ENCODE results near the gene ERC2.

ERC2 gene

DNA sequence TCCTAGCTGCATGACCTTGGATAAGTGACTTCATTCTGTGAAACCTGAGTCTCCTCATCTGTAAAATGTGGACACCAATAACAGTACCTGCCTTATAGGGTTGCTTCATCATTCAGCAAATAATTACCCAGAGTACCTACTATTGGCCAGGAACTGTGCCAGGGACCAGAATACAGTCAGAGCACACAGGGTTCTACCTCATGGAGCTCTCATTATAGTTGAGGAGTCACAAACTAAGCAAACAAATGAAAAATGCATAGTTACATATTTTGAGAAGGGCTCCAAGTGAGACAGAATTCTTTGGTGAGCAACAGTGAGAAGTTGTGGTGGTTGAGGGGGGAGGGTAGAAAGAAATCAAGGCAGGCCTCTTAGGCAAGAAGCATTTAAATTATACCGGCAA, 672.5 kb downstream of the ERC2 start:
- TF ChIP-seq, protein P1, sequence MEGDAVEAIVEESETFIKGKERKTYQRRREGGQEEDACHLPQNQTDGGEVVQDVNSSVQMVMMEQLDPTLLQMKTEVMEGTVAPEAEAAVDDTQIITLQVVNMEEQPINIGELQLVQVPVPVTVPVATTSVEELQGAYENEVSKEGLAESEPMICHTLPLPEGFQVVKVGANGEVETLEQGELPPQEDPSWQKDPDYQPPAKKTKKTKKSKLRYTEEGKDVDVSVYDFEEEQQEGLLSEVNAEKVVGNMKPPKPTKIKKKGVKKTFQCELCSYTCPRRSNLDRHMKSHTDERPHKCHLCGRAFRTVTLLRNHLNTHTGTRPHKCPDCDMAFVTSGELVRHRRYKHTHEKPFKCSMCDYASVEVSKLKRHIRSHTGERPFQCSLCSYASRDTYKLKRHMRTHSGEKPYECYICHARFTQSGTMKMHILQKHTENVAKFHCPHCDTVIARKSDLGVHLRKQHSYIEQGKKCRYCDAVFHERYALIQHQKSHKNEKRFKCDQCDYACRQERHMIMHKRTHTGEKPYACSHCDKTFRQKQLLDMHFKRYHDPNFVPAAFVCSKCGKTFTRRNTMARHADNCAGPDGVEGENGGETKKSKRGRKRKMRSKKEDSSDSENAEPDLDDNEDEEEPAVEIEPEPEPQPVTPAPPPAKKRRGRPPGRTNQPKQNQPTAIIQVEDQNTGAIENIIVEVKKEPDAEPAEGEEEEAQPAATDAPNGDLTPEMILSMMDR (IDR thresholded peaks at IDR 0.05; ENCODE audit: extremely low read depth, missing control alignments): no peak
- no peak for DNase-seq (ENCODE audit: low spot score)

DNA sequence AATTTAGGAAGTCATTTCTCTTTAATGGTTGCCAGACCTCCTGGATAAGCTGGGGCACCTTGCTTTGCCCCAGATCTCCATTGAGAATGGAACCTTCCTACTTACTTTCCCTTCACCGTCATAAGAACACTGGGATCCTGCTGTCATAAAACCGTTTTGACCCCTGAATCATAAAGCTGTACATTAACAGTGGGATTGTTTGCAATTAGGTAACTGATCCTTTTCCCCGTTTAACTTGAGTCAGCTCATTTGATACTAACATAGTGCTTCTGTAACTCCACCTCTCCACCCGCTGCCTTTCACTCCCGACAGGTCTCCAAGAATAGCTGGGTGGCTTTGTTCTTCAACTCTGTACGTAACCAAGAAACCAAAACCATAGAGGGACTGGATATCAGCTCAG, 673.0 kb downstream of the ERC2 start:
- DNase-seq (ENCODE audit: low spot score): no peak
- TF ChIP-seq, protein P1 (IDR thresholded peaks at IDR 0.05; ENCODE audit: extremely low read depth, missing control alignments): no peak

DNA sequence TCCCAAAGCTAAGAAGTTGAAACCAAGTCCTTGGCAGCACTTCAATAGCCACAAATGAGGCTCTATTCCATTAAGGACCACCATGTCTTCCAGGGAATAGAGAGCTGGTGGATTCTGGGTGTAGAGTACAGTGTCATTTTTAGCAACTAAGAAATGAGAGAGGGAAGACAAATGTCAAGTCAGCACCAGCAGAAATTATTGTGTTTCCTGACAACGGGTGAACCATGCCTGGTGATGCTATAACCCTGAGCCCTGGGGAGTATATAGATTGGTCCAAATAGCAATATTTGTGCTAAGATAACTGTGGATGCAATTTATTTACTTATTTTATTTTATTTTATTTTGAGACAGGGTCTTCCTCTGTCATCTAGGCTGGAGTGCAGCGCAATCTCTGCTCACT, 675.5 kb downstream of the ERC2 start:
- no peak for DNase-seq (ENCODE audit: low spot score)
- TF ChIP-seq, protein P1 (IDR thresholded peaks at IDR 0.05; ENCODE audit: extremely low read depth, missing control alignments): no peak

DNA sequence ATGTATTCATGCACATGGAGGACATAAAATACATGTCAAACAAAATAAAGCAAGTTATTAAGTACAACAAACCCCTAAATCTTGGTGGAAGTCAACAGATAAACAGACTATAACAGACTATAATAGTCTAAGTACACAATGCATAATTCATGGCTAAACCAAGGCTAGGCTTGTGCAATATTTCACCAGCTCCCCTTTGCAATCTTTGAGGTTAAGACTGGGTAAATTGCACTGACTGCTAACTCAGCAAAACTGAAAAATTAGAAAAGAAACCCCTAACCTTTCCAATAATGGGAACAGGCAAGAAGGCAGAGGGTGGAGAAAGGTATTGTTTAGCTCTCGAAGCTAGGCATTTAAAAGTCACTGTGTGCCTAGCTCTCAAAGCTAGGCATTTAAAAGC, 676.3 kb downstream of the ERC2 start:
- TF ChIP-seq, protein P1 (IDR thresholded peaks at IDR 0.05; ENCODE audit: extremely low read depth, missing control alignments): no peak
- DNase-seq (ENCODE audit: low spot score): no peak

DNA sequence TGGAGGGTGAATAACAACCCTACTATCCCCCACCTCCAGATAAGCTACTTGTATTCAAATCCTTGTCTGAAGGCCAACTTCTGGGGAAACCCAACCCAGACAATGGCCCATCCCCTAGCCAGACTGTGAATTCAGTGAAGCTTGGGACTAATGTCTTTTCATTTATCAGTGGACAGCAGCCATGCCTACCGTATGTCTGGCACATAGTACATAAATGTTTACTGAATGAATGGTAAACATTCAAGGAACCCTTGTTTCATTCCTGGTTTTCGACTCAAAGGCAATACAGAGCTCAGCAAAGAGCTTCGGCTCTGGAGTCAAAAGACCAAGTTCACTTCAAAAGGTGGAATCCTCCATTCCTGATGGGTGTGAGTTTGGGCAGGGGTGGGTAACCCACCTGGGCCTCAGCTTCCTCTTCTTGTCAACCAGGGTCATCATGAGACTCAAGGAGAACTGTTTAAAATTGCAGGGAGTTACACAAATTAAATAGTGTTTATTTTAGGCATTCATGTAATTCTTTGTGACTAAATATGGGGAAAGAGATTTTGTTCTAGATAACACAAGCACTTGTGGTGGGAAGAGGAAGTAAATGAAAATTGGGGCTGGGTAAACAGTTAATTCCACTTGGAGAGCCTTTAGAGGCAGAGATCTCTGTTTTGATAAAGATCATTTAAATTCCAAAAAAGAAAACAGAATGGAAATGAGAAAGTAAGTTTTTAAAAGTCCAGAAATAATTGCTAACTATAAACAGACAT, 677.5 kb downstream of the ERC2 start:
- no peak for DNase-seq (ENCODE audit: low spot score)
- TF ChIP-seq, protein P1 (IDR thresholded peaks at IDR 0.05; ENCODE audit: extremely low read depth, missing control alignments): no peak

DNA sequence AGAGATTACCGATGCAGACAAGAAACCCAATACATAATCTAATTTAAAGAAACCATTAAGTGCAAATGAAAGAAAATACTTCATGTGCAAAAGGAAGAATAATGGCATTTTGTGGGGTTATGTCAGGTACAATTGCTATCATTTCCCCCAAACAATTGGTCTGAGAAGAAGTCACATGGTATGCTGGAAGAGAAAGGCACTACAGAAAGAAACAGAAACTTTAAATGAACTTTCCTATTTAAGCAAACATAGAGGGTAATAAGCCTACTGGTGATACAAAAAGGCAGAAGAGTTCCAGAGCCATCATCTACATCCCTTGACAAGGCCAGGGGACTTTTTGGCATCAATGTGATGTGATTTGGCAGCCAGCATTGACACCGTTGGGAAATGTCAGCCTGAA, 678.8 kb downstream of the ERC2 start:
- no peak for DNase-seq (ENCODE audit: low spot score)
- TF ChIP-seq, protein P1 (IDR thresholded peaks at IDR 0.05; ENCODE audit: extremely low read depth, missing control alignments): no peak

DNA sequence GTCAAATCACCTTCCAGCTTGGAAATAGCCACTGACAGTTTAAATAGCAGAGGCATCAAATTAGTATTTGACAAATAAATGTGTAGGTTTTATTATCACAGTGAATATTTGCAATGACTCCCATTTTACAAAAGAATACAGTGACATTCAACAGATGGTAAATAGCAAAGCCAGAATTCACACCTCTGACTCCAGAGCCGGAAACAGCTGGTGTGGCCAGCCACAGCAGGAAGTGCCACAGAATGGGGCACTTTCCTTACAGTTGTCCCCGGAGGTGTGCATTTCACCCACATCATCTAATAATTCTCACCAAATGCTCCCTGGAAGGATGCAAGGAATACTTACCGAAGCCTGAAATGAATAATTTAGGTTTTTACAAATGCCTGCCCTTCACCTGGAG, 685.5 kb downstream of the ERC2 start:
- no peak for DNase-seq (ENCODE audit: low spot score)
- TF ChIP-seq, protein P1 (IDR thresholded peaks at IDR 0.05; ENCODE audit: extremely low read depth, missing control alignments): no peak
